ENCODE data around the gene DHRS7C.

The DHRS7C gene

DNA sequence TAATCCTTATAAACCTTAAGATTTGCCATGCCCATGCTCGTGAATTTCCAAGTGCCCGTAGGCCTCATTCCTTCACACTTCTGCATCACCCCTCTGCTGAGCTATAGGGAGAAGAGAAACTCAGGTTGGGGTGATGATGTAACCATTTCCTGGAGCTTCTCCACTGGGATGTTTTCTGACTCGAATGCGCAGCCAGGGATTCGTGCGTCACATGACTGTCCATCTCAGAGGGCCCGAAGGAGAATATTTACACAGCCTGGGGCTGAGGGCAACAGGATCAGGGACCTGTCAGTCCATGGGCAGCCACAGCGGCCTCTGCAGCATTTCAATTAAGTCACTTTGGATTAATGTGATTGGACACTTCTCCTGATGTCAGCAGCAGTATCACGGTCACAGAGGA, 21.8 kb upstream of the DHRS7C start:
- H3K4me3 ChIP-seq (IDR thresholded peaks at IDR 0.05; ENCODE audit: insufficient read depth, low read depth, low read length): no peak overlapping the region
- TF ChIP-seq CTCF (conservative IDR thresholded peaks at IDR 0.05; ENCODE audit: low read depth, low read length): no peak
- no peak overlapping the region for H3K4me2 ChIP-seq
- H3K9ac ChIP-seq: no peak overlapping the region
- H2AFZ ChIP-seq (ENCODE audit: low read depth): no peak overlapping the region
- no peaks in the 10 kb centered on the region for H3K36me3 ChIP-seq (ENCODE audit: insufficient read depth)
- H3K79me2 ChIP-seq (ENCODE audit: insufficient read depth, low read depth): no peaks in the 10 kb centered on the region
- H3K27me3 ChIP-seq (ENCODE audit: insufficient read depth, low read depth): no peaks in the 10 kb centered on the region
- no peaks in the 10 kb centered on the region for H3K4me1 ChIP-seq (ENCODE audit: low read depth, poor library complexity, severe bottlenecking)
- no peak overlapping the region for H3K27ac ChIP-seq
- H4K20me1 ChIP-seq (ENCODE audit: insufficient read depth): no peaks in the 10 kb centered on the region

DNA sequence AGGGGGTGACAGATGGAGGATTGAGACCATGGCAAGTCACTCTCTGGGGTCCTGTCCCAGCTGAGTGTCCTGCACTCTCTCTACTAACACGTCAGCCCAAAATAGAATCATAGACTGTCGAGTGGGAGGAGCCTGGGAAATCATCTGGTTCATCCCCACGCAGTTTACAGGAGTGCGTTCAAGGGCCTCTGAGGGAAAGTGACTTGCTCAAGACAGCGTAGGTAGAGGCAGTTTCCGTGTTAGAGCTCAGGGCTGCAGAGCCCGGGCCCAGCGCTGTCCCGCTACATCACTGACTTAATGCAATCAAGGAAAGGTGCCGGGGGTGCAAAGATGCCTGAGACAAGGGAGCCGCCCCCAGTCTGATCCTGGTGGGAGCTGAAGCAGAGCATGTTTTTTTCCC, 20.1 kb upstream of the DHRS7C start:
- no peaks in the 10 kb centered on the region for H3K36me3 ChIP-seq (ENCODE audit: insufficient read depth)
- H2AFZ ChIP-seq (ENCODE audit: low read depth): no peak overlapping the region
- no peak overlapping the region for H3K4me3 ChIP-seq (IDR thresholded peaks at IDR 0.05; ENCODE audit: insufficient read depth, low read depth, low read length)
- H3K4me2 ChIP-seq: no peak overlapping the region
- H3K27me3 ChIP-seq (ENCODE audit: insufficient read depth, low read depth): no peaks in the 10 kb centered on the region
- no peak overlapping the region for H3K27ac ChIP-seq
- H3K4me1 ChIP-seq (ENCODE audit: low read depth, poor library complexity, severe bottlenecking): no peaks in the 10 kb centered on the region
- no peaks in the 10 kb centered on the region for H3K79me2 ChIP-seq (ENCODE audit: insufficient read depth, low read depth)
- no peaks in the 10 kb centered on the region for H4K20me1 ChIP-seq (ENCODE audit: insufficient read depth)
- no peak overlapping the region for H3K9ac ChIP-seq
- no peak for TF ChIP-seq CTCF (conservative IDR thresholded peaks at IDR 0.05; ENCODE audit: low read depth, low read length)

DNA sequence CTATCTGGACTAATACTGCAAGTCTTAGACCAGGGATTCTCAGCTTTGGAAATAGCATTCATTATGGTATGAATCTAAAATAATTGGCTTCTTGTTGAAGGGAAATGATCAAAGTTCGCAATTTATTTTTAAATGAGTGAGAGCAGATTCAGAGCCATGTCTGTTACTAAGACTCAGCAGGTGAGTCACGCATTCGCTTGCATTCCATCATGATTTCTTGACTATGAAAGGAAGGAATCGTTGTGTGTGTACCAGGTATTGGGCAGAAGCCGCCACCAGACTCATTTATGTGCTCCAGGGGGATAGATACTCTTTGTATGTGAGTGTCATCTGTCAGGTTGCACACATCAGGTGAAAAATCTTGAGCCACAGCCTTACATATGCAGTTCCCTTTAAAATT, 19.7 kb upstream of the DHRS7C start:
- Histone ChIP-seq H3K4me3 (IDR thresholded peaks at IDR 0.05; ENCODE audit: insufficient read depth, low read depth, low read length) (no peak overlapping the region), H3K9ac (no peak overlapping the region), H3K27me3 (ENCODE audit: insufficient read depth, low read depth) (no peaks in the 10 kb centered on the region), H3K36me3 (ENCODE audit: insufficient read depth) (no peaks in the 10 kb centered on the region), H3K4me1 (ENCODE audit: low read depth, poor library complexity, severe bottlenecking) (no peaks in the 10 kb centered on the region), H4K20me1 (ENCODE audit: insufficient read depth) (no peaks in the 10 kb centered on the region), H2AFZ (ENCODE audit: low read depth) (no peak overlapping the region), H3K4me2 (no peak overlapping the region), H3K79me2 (ENCODE audit: insufficient read depth, low read depth) (no peaks in the 10 kb centered on the region), H3K27ac (no peak overlapping the region)
- TF ChIP-seq CTCF (conservative IDR thresholded peaks at IDR 0.05; ENCODE audit: low read depth, low read length): no peak

GRCh38 chr17:9810100-9810949, 18.9 kb upstream of the DHRS7C start:
- H3K4me1 ChIP-seq (ENCODE audit: low read depth, poor library complexity, severe bottlenecking): no peaks in the 10 kb centered on the region
- H3K9ac ChIP-seq: no peak overlapping the region
- no peaks in the 10 kb centered on the region for H4K20me1 ChIP-seq (ENCODE audit: insufficient read depth)
- H3K27me3 ChIP-seq (ENCODE audit: insufficient read depth, low read depth): no peaks in the 10 kb centered on the region
- no peak overlapping the region for H2AFZ ChIP-seq (ENCODE audit: low read depth)
- H3K27ac ChIP-seq: no peak overlapping the region
- H3K79me2 ChIP-seq (ENCODE audit: insufficient read depth, low read depth): no peaks in the 10 kb centered on the region
- no peak for TF ChIP-seq CTCF (conservative IDR thresholded peaks at IDR 0.05; ENCODE audit: low read depth, low read length)
- H3K4me3 ChIP-seq (IDR thresholded peaks at IDR 0.05; ENCODE audit: insufficient read depth, low read depth, low read length): no peak overlapping the region
- no peak overlapping the region for H3K4me2 ChIP-seq
- H3K36me3 ChIP-seq (ENCODE audit: insufficient read depth): no peaks in the 10 kb centered on the region

All from KMS-11 (cell line).